CD14-positive monocyte (primary cell): ENCODE data around the gene INO80D. TPM values are rescaled to one million over a fixed set of nuclear protein-coding genes. Genes with fewer than 3 reads are reported as not detected.
A peak's percentile ranks its signal among the peaks of the same experiment; 100 is the strongest.

Experiments
- DNase-seq, 3 donors: peaks; one replicate each; pipeline ENCODE4 v3.0.0-alpha.2; 2011 to 2022
- H2AFZ ChIP-seq: 2 replicates; pipeline ENCODE4 v1.6.0; 2012; ENCODE audit warnings: mild to moderate bottlenecking, low read depth, low read length, inconsistent platforms; ENCODE audit not compliant: insufficient read depth, poor library complexity, severe bottlenecking
- H3K27ac ChIP-seq, 2 donors: 1 replicate in 1 of 2; 2 replicates in 1 of 2; pipeline ENCODE4 v1.5.1; 2012 to 2013; ENCODE audit warnings: low read length in 2 of 2, control low read depth in 1 of 2, inconsistent platforms in 1 of 2, low read depth in 1 of 2, mild to moderate bottlenecking in 1 of 2
- H3K27me3 ChIP-seq, 2 donors: one replicate each; pipeline versions ENCODE4 v1.6.0 to v1.6.1; 2011 to 2013; ENCODE audit warnings: low read length in 2 of 2; ENCODE audit not compliant: control insufficient read depth in 2 of 2, insufficient read depth in 2 of 2
- H3K36me3 ChIP-seq, 2 donors: replicated peaks in 1 of 2; 1 replicate in 1 of 2; 2 replicates in 1 of 2; pipeline versions ENCODE4 v1.5.1 to v1.6.1; 2012 to 2013; ENCODE audit warnings: low read length in 2 of 2, control low read depth in 1 of 2, inconsistent platforms in 1 of 2, mild to moderate bottlenecking in 1 of 2; ENCODE audit not compliant: insufficient read depth in 2 of 2, control insufficient read depth in 1 of 2
- H3K4me1 ChIP-seq, 2 donors: 1 replicate in 1 of 2; 2 replicates in 1 of 2; pipeline versions ENCODE4 v1.5.1 to v1.6.1; 2012 to 2013; ENCODE audit warnings: low read length in 2 of 2, control low read depth in 1 of 2, inconsistent platforms in 1 of 2, mild to moderate bottlenecking in 1 of 2, moderate library complexity in 1 of 2; ENCODE audit not compliant: insufficient read depth in 2 of 2, control insufficient read depth in 1 of 2
- H3K4me2 ChIP-seq: replicated peaks from 2 replicates; pipeline ENCODE3; 2012; ENCODE audit warnings: low read length, moderate library complexity, mild to moderate bottlenecking; ENCODE audit not compliant: poor library complexity, severe bottlenecking; ENCODE audit errors: extremely low read depth
- H3K4me3 ChIP-seq, 3 experiments: fragments of 200-600 bp in 1 of 3; sonication (generic) in 1 of 3; replicated peaks in 1 of 3; 1 replicate in 2 of 3; 2 replicates in 1 of 3; pipeline ENCODE4 v1.5.1; 2011 to 2013; ENCODE audit warnings: low read length in 3 of 3, mild to moderate bottlenecking in 3 of 3, control low read depth in 2 of 3, low read depth in 2 of 3, inconsistent platforms in 1 of 3, moderate library complexity in 1 of 3
- H3K79me2 ChIP-seq: 2 replicates; pipeline ENCODE4 v1.6.0; 2012; ENCODE audit warnings: mild to moderate bottlenecking, control low read depth, inconsistent platforms, low read length, moderate library complexity; ENCODE audit not compliant: insufficient read depth
- H3K9ac ChIP-seq: 2 replicates; pipeline ENCODE4 v1.6.0; 2017; ENCODE audit warnings: low read length, mild to moderate bottlenecking; ENCODE audit not compliant: insufficient read depth, poor library complexity, severe bottlenecking
- H3K9me3 ChIP-seq, 2 donors: replicated peaks in 1 of 2; 1 replicate in 1 of 2; 2 replicates in 1 of 2; pipeline versions ENCODE4 v1.5.1 to v1.6.1; 2012 to 2013; ENCODE audit warnings: low read length in 2 of 2, control low read depth in 1 of 2; ENCODE audit not compliant: control insufficient read depth in 1 of 2, insufficient read depth in 1 of 2
- H4K20me1 ChIP-seq: 2 replicates; pipeline ENCODE4 v1.6.0; 2012; ENCODE audit warnings: mild to moderate bottlenecking, low read length, control low read depth, moderate library complexity; ENCODE audit not compliant: insufficient read depth
- H3K27ac Mint-ChIP-seq, 7 donors: one replicate each; pipeline ENCODE4 v1.8.0; 2020; ENCODE audit warnings: mild to moderate bottlenecking in 7 of 7, mixed read lengths in 7 of 7, moderate library complexity in 6 of 7, inconsistent platforms in 2 of 7
- H3K27me3 Mint-ChIP-seq, 3 donors: one replicate each; pipeline ENCODE4 v1.8.0; 2021 to 2022; ENCODE audit warnings: low read depth in 3 of 3, mild to moderate bottlenecking in 3 of 3, mixed read lengths in 3 of 3, moderate library complexity in 3 of 3, inconsistent platforms in 1 of 3
- H3K36me3 Mint-ChIP-seq, 2 donors: one replicate each; pipeline ENCODE4 v1.8.0; 2020; ENCODE audit warnings: mixed read lengths in 2 of 2, inconsistent platforms in 1 of 2, mild to moderate bottlenecking in 1 of 2
- H3K4me1 Mint-ChIP-seq: one replicate; pipeline ENCODE4 v1.8.0; 2020; ENCODE audit warnings: mild to moderate bottlenecking, mixed read lengths
- H3K4me3 Mint-ChIP-seq, 2 donors: one replicate each; pipeline ENCODE4 v1.8.0; 2020; ENCODE audit warnings: mild to moderate bottlenecking in 2 of 2, mixed read lengths in 2 of 2, moderate library complexity in 1 of 2
- H3K9me3 Mint-ChIP-seq, 7 donors: one replicate each; pipeline ENCODE4 v1.8.0; 2020 to 2022; ENCODE audit warnings: mixed read lengths in 7 of 7, mild to moderate bottlenecking in 6 of 7, moderate library complexity in 6 of 7, inconsistent platforms in 2 of 7
- WGBS: methylation state at CpG from one replicate; pipeline ENCODE4 v1.1.5; 2013; ENCODE audit warnings: missing lambda C conversion rate; ENCODE audit not compliant: insufficient coverage; 5-methylcytosine and 5-hydroxymethylcytosine counted together
- intact Hi-C, 2 donors: fragments of 100-400 bp; cut with micrococcal nuclease; formaldehyde crosslinking; loops; one replicate each; pipeline versions ENCODE4 v1.15.0 to v1.15.1; 2023
- polyA plus RNA-seq, 3 donors: library from polyadenylated mRNA; depleted of rRNA in 1 of 3; unstranded in 2 of 3; stranded (reverse) in 1 of 3; fragments of 300-500 nt in 2 of 3; fragments of >200 nt in 1 of 3; fragmentation: Illumina TruSeq in 2 of 3; gene quantifications; 1 replicate in 2 of 3; 2 replicates in 1 of 3; pipeline ENCODE4 v1.2.3, GENCODE V29; 2012 to 2021
- TF ChIP-seq, protein P1 (sequence below): fragments of 200-600 bp; IDR thresholded peaks from one replicate; pipeline ENCODE4 v1.8.0; 2022; ENCODE audit warnings: antibody characterized with exemption, mild to moderate bottlenecking

INO80D gene
- polyA plus RNA-seq, 3 donors, result 3.8 to 6.1 (median 4.4) TPM

DNA sequence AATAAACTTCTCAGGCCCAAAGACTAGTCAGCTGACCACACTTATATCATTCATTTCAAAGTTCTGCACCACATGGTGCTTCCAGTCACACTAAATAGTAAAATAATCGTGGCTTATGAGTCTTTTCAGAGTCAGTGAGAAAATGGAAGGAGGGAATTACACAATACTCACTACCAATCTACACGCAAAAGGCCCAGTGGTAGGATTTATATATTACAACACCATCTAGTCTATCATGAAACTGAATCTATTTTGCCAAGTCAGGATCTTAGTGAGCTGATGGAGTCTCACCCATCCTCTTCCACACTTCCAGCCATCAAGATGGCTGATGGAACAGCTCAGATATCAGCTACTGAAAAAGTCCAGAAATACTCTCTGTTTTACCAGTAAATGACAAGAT lies 21.9 kb downstream of the INO80D start:
- H3K36me3 Mint-ChIP-seq, result peaks cover 37 to 43% of the 10 kb centered on the region in 2 donors
- peaks cover 18% of the 10 kb centered on the region for H3K4me1 Mint-ChIP-seq
- Histone ChIP-seq H3K27me3 (no peaks in the 10 kb centered on the region), H4K20me1 (peaks cover 18% of the 10 kb centered on the region), H3K9me3 (no peaks in the 10 kb centered on the region), H3K9ac (no peak overlapping the region), H3K4me1 (peaks cover 0 to 6% of the 10 kb centered on the region in 2 donors), H3K79me2 (peaks cover 69% of the 10 kb centered on the region), H3K4me2 (no peak overlapping the region), H3K27ac (peak overlapping the region in 1 of 2 donors; percentile 59), H2AFZ (no peak overlapping the region), H3K36me3 (peaks cover 33 to 45% of the 10 kb centered on the region in 2 donors), H3K4me3 (no peak overlapping the region)
- intact Hi-C loops, result no loop called here
- no CpG with 5 or more reads among the region's 2 CpGs for WGBS
- TF ChIP-seq, protein P1, sequence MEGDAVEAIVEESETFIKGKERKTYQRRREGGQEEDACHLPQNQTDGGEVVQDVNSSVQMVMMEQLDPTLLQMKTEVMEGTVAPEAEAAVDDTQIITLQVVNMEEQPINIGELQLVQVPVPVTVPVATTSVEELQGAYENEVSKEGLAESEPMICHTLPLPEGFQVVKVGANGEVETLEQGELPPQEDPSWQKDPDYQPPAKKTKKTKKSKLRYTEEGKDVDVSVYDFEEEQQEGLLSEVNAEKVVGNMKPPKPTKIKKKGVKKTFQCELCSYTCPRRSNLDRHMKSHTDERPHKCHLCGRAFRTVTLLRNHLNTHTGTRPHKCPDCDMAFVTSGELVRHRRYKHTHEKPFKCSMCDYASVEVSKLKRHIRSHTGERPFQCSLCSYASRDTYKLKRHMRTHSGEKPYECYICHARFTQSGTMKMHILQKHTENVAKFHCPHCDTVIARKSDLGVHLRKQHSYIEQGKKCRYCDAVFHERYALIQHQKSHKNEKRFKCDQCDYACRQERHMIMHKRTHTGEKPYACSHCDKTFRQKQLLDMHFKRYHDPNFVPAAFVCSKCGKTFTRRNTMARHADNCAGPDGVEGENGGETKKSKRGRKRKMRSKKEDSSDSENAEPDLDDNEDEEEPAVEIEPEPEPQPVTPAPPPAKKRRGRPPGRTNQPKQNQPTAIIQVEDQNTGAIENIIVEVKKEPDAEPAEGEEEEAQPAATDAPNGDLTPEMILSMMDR, result no peak
- H3K27ac Mint-ChIP-seq, result peak overlapping the region; percentile 63 to 82 (median 76)
- peak; percentile 45 to 67 (median 58) for DNase-seq
- H3K27me3 Mint-ChIP-seq, result no peaks in the 10 kb centered on the region
- H3K9me3 Mint-ChIP-seq, result no peaks in the 10 kb centered on the region
- H3K4me3 Mint-ChIP-seq, result no peak overlapping the region

DNA sequence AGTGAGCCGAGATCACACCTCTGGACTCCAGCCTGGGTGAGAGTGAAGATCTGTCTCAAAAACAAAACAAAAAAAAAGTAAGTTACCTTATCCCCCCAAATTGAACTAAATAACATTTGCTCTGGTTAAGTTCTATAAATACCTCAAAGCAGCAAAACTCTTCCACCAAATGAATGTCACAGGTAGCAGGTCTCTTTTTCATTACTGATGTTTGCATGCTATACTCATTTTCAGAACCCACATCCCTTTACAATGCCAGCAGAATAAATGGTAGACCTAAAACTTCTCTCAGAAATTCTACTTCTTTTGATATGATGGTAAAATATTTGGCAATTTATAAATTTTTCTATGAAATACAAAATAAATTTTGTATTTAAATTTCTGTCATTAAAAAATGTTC lies 22.3 kb downstream of the INO80D start:
- Mint-ChIP-seq H3K36me3 (peaks cover 39 to 46% of the 10 kb centered on the region in 2 donors), H3K27ac (peak overlapping the region in 4 of 7 donors; percentile 63 to 82 (median 71)), H3K4me1 (peaks cover 18% of the 10 kb centered on the region), H3K27me3 (no peaks in the 10 kb centered on the region), H3K4me3 (no peak overlapping the region), H3K9me3 (no peaks in the 10 kb centered on the region)
- Histone ChIP-seq H4K20me1 (peaks cover 14% of the 10 kb centered on the region), H3K4me1 (peaks cover 0 to 6% of the 10 kb centered on the region in 2 donors), H3K9ac (no peak overlapping the region), H3K27me3 (no peaks in the 10 kb centered on the region), H3K27ac (no peak overlapping the region), H2AFZ (no peak overlapping the region), H3K36me3 (peaks cover 33 to 49% of the 10 kb centered on the region in 2 donors), H3K79me2 (peaks cover 64% of the 10 kb centered on the region), H3K9me3 (no peaks in the 10 kb centered on the region), H3K4me2 (no peak overlapping the region), H3K4me3 (no peak overlapping the region)
- TF ChIP-seq, protein P1, result no peak
- intact Hi-C loops, result no loop called here
- WGBS, result no CpG with 5 or more reads among the region's 1 CpG
- no peak for DNase-seq
